Endodermal cell (in vitro differentiated cells): ENCODE results near the gene RFPL3. TPM values are rescaled to one million over a fixed set of nuclear protein-coding genes. Genes with fewer than 3 reads are reported as not detected.

Experiments
- DNase-seq: peaks from one replicate; pipeline ENCODE4 v3.0.0-alpha.2; 2017
- H3K27ac ChIP-seq: 2 replicates; pipeline ENCODE4 v1.5.1; 2013; ENCODE audit warnings: mild to moderate bottlenecking, low read depth, low read length, moderate library complexity
- H3K27me3 ChIP-seq: 2 replicates; pipeline ENCODE4 v1.6.1; 2013; ENCODE audit warnings: mild to moderate bottlenecking, low read length, moderate library complexity; ENCODE audit not compliant: insufficient read depth, control insufficient read depth, poor library complexity, severe bottlenecking
- H3K36me3 ChIP-seq: 2 replicates; pipeline ENCODE4 v1.7.0; 2013; ENCODE audit warnings: mild to moderate bottlenecking, low read length, moderate library complexity; ENCODE audit not compliant: control insufficient read depth, insufficient read depth
- H3K4me1 ChIP-seq: one replicate; pipeline ENCODE4 v1.7.0; 2013; ENCODE audit warnings: low read length; ENCODE audit not compliant: control insufficient read depth, insufficient read depth
- H3K4me3 ChIP-seq: 2 replicates; pipeline ENCODE4 v1.5.1; 2013; ENCODE audit warnings: mild to moderate bottlenecking, low read length, moderate library complexity
- H3K9ac ChIP-seq: 2 replicates; pipeline ENCODE4 v1.6.1; 2013; ENCODE audit warnings: mild to moderate bottlenecking, low read length, moderate library complexity; ENCODE audit not compliant: poor library complexity, severe bottlenecking; ENCODE audit errors: extremely low read depth
- H3K9me3 ChIP-seq: 2 replicates; pipeline ENCODE4 v1.6.1; 2013; ENCODE audit warnings: mild to moderate bottlenecking, low read length, moderate library complexity; ENCODE audit not compliant: control insufficient read depth
- H3K27ac Mint-ChIP-seq: 2 replicates; pipeline ENCODE4 v1.8.0; 2020; ENCODE audit warnings: mixed read lengths
- H3K27me3 Mint-ChIP-seq: 2 replicates; pipeline ENCODE4 v1.8.0; 2021; ENCODE audit warnings: mild to moderate bottlenecking, mixed read lengths; ENCODE audit not compliant: insufficient read depth
- H3K36me3 Mint-ChIP-seq: 2 replicates; pipeline ENCODE4 v1.8.0; 2020; ENCODE audit warnings: low read depth, mixed read lengths
- H3K4me1 Mint-ChIP-seq: 2 replicates; pipeline ENCODE4 v1.8.0; 2020; ENCODE audit warnings: mixed read lengths
- H3K4me3 Mint-ChIP-seq: 2 replicates; pipeline ENCODE4 v1.8.0; 2020; ENCODE audit warnings: mild to moderate bottlenecking, moderate library complexity, mixed read lengths
- H3K9me3 Mint-ChIP-seq: 2 replicates; pipeline ENCODE4 v1.8.0; 2020; ENCODE audit warnings: mild to moderate bottlenecking, mixed read lengths
- CTCF ChIP-seq: fragments of 200-600 bp; sonication (generic); conservative IDR thresholded peaks from 2 replicates; pipeline ENCODE4 v1.5.0; 2021; ENCODE audit warnings: antibody characterized with exemption, mild to moderate bottlenecking
- WGBS, 2 experiments: methylation state at CpG; one replicate each; pipeline versions ENCODE4 v1.1.5 to v1.1.7; 2013; ENCODE audit warnings: missing lambda C conversion rate in 2 of 2, mixed read lengths in 1 of 2; ENCODE audit not compliant: insufficient coverage in 1 of 2, insufficient read length in 1 of 2; 5-methylcytosine and 5-hydroxymethylcytosine counted together
- total RNA-seq, 2 donors: library from RNA; stranded (reverse); fragmentation: NEBNext Ultra II Directional in 1 of 2; extraction: Animal tissue kit (Norgen Biotek cat#: 25700) in 1 of 2; gene quantifications; 2 replicates in 1 of 2; 3 replicates in 1 of 2; pipeline ENCODE4 v1.2.1, GENCODE V29; 2021

RFPL3 gene
- total RNA-seq, 2 donors from 2014 or later = not detected

GRCh38 chr22:32327596-32328171 is 30.0 kb upstream of the RFPL3 start:
- Histone ChIP-seq H3K36me3 (no peaks in the 10 kb centered on the region), H3K27ac (no peak overlapping the region), H3K27me3 (no peaks in the 10 kb centered on the region), H3K9ac (no peak overlapping the region), H3K9me3 (no peaks in the 10 kb centered on the region), H3K4me1 (no peaks in the 10 kb centered on the region), H3K4me3 (no peak overlapping the region)
- Mint-ChIP-seq H3K27me3 (peaks cover 6% of the 10 kb centered on the region), H3K9me3 (peaks cover 4% of the 10 kb centered on the region), H3K36me3 (no peaks in the 10 kb centered on the region), H3K4me1 (no peaks in the 10 kb centered on the region), H3K4me3 (no peak overlapping the region), H3K27ac (no peak overlapping the region)
- DNase-seq = no peak
- 82 to 89% methylated on average over 6 to 10 of the region's 10 CpGs for WGBS, 2 experiments
- no peak for TF ChIP-seq CTCF

- no peaks in the 10 kb centered on the region for H3K9me3 ChIP-seq
- no peak overlapping the region for H3K27ac ChIP-seq
- H3K9ac ChIP-seq = no peak overlapping the region
- Mint-ChIP-seq H3K27ac (no peak overlapping the region), H3K36me3 (no peaks in the 10 kb centered on the region), H3K9me3 (peaks cover 4% of the 10 kb centered on the region), H3K27me3 (peaks cover 6% of the 10 kb centered on the region), H3K4me1 (no peaks in the 10 kb centered on the region), H3K4me3 (no peak overlapping the region)
- no peaks in the 10 kb centered on the region for H3K27me3 ChIP-seq
- no peak overlapping the region for H3K4me3 ChIP-seq
- TF ChIP-seq CTCF = no peak
- WGBS, 2 experiments = 86% methylated on average over 2 to 8 of the region's 8 CpGs
- no peaks in the 10 kb centered on the region for H3K4me1 ChIP-seq
- H3K36me3 ChIP-seq = no peaks in the 10 kb centered on the region
- peak; percentile 30 for DNase-seq
Observed at GRCh38 chr22:32328306-32329201, 29.1 kb upstream of the RFPL3 start.

- no peak overlapping the region for H3K9ac ChIP-seq
- Mint-ChIP-seq H3K4me3 (no peak overlapping the region), H3K4me1 (no peaks in the 10 kb centered on the region), H3K9me3 (peaks cover 4% of the 10 kb centered on the region), H3K27ac (no peak overlapping the region), H3K36me3 (no peaks in the 10 kb centered on the region), H3K27me3 (peaks cover 6% of the 10 kb centered on the region)
- H3K4me3 ChIP-seq = no peak overlapping the region
- no peaks in the 10 kb centered on the region for H3K4me1 ChIP-seq
- no peak overlapping the region for H3K27ac ChIP-seq
- DNase-seq = peak; percentile 25
- no peaks in the 10 kb centered on the region for H3K9me3 ChIP-seq
- no peaks in the 10 kb centered on the region for H3K36me3 ChIP-seq
- WGBS, 2 experiments = 88 to 95% methylated on average over 4 to 8 of the region's 8 CpGs
- no peaks in the 10 kb centered on the region for H3K27me3 ChIP-seq
- no peak for TF ChIP-seq CTCF
Observed at GRCh38 chr22:32329202-32329645, 28.4 kb upstream of the RFPL3 start.
